LNCAP (cell line): ENCODE measurements around the gene ANTXRL.

ENCODE experiments used
- TF ChIP-seq, protein P1 (sequence below): fragments of 450-650 bp; IDR thresholded peaks from 2 replicates; pipeline ENCODE4 v1.5.1; 2017; ENCODE audit warnings: mild to moderate bottlenecking

Gene ANTXRL

DNA sequence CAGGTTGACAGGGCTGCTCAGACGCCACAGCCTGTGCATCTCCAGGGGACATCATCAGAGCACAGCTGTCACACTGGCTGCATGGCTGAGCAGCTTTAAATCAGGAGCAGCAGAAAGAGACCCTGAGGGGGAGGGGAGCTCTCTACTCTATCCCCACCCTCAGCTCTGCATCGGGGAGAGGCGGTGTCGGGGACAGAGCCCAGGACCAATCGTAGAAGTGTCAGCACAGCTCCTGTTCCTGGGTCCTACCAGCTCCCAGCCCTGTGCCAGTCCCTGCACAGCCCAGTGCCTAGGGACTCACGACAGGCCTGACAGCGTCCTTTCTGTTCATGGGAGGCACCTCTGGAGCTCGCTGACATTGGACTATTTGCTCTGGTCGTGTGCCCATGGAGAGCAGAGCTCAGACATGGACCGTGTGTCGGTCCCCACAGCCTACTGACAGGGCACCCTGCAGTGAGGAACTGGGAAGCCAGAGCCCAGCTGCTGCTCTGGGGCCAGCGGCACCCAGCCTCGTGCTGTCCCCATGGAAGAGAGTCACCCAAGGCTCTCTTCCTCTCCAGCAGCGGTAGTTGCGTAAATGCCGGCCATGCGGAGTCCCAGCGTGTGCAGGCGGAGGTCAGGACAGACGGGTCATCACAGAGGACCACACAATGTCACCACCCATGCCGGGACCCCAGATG lies 20.4 kb upstream of the ANTXRL start:
- TF ChIP-seq, protein P1, sequence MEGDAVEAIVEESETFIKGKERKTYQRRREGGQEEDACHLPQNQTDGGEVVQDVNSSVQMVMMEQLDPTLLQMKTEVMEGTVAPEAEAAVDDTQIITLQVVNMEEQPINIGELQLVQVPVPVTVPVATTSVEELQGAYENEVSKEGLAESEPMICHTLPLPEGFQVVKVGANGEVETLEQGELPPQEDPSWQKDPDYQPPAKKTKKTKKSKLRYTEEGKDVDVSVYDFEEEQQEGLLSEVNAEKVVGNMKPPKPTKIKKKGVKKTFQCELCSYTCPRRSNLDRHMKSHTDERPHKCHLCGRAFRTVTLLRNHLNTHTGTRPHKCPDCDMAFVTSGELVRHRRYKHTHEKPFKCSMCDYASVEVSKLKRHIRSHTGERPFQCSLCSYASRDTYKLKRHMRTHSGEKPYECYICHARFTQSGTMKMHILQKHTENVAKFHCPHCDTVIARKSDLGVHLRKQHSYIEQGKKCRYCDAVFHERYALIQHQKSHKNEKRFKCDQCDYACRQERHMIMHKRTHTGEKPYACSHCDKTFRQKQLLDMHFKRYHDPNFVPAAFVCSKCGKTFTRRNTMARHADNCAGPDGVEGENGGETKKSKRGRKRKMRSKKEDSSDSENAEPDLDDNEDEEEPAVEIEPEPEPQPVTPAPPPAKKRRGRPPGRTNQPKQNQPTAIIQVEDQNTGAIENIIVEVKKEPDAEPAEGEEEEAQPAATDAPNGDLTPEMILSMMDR: no peak

GRCh38 chr10:46267132-46267985 lies 19.4 kb upstream of the ANTXRL start:
- TF ChIP-seq, protein P1: no peak

DNA sequence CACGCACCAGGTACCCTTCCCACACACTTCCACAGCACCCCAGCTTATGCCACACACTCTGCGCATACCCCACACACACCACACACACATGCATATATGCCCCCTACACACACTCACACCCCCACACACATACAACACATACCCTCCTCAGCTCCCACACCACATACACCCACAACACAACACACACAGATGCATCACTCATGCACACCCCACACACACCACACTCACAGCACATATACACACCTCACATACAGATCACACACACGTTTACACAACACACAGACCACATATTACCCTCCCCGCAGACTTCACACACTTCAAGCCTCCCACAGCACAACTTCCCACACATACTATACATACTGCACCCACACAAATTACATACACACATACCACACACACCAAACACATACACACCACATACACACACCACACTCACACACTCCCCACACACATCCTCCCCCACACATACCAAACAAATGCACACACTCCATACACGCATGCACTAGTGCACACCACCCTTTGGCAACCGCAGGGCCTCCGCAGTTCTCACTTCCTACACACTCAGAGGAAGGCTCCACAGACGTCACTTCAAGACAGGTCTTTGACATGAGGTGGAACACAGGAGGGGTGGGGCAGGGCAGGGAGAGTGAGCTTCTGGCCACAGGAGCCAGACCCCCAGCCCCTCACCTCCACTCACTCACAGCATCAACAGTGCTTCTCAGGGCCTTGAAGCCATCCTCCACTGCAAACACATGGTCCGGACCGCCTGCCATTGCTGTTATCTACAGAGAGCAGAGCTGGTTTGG lies 18.5 kb upstream of the ANTXRL start:
- TF ChIP-seq, protein P1: no peak

GRCh38 chr10:46270086-46270811 lies 16.5 kb upstream of the ANTXRL start:
- TF ChIP-seq, protein P1: no peak

DNA sequence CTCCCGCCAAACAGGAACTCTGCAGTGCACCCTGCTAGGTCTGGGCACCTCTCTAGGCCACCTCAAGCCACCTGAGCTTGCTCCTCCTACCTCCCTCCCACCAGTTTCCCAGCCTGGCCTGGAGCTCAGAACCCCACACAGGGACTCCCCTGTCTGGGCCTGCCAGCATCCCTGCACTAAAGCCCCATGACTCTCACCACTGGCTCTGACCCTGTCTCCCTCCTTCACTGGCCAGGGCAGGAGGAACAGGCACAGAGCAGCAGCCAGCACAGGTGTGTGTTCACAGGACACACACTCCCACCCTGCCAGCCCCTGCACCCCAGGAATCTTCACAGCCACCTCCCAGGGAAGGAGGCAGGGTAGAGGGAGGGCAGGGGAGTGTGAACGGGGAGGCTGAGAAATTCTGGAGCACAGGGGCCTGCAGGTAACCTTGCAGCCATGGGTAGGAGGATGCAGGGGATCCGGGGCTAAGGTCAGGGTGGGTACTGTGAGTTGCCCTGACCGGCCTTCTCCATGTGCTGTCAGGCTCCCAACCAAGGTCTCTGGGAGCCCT lies 13.9 kb upstream of the ANTXRL start:
- TF ChIP-seq, protein P1: no peak

DNA sequence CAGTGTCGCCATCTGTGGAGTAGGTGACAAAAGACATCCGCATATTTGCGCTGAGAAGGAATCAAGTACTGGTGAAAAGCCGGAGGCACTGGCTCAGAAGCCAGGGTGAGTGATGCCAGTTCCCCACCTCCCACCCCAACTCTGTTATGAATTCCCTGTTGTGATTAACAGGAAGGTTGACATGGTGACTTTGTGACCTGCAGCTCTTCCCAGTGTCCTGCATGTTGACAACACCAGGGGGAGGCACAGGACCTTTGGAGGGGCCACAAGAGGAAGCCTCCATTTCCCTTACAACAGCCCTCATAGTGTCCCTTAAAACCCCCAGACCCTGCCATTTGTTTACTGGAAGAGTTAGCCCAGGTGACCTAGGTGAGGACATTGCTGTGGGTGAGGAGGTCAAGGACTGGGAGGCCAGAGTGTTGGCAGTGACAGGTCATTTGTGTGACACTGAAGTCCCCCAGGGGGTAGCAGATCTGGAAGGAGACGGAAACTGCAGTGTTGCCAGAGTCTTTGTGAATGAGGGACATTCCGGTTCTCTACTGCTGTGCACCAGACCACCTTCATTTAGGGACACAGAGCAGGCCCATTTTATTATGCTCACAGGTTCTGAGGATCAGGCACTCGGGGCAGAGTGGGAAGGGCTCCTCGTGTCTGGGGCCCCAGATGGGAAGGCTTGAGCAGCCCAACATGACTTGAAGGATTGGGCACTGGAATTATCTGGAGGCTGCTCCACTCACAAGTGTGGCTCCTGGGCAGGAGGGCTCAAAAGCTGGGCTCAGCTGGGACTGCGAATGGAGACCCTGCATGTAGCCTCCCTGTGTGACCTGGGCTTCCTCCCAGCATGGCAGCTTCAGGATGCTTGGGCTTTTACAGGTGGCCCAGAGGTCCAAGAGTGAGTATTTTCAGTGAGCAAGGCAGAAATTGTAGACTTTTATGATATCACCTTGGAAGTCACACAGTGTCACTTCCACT lies 13.0 kb upstream of the ANTXRL start:
- TF ChIP-seq, protein P1: no peak
